Kidney epithelial cell (primary cell): Measurements from ENCODE around the gene APOA4. TPM values are rescaled to one million over a fixed set of nuclear protein-coding genes. Genes with fewer than 3 reads are reported as not detected.

Experiments
- DNase-seq: peaks from one replicate; pipeline ENCODE4 v3.0.0-alpha.2; 2010; ENCODE audit warnings: low read depth
- H3K27me3 ChIP-seq: 2 replicates; pipeline ENCODE4 v1.6.0; 2011; ENCODE audit warnings: low read length; ENCODE audit not compliant: control insufficient read depth, insufficient read depth
- H3K36me3 ChIP-seq: 2 replicates; pipeline ENCODE4 v1.5.1; 2011; ENCODE audit warnings: low read length; ENCODE audit not compliant: control insufficient read depth, insufficient read depth
- H3K4me3 ChIP-seq: 2 replicates; pipeline ENCODE4 v1.5.1; 2011; ENCODE audit warnings: low read depth, mild to moderate bottlenecking, control low read depth, low read length
- total RNA-seq: library from RNA; depleted of rRNA; stranded (reverse); fragments of >200 nt; gene quantifications from 2 replicates; pipeline ENCODE4 v1.2.3, GENCODE V29; 2015
- TF ChIP-seq, protein P1 (sequence below): IDR thresholded peaks from 2 replicates; pipeline ENCODE4 v1.5.1; 2011; ENCODE audit warnings: mild to moderate bottlenecking, moderate library complexity, low read length, control low read depth, inconsistent platforms; ENCODE audit not compliant: insufficient read depth, poor library complexity, severe bottlenecking

The APOA4 gene
- total RNA-seq, 1 donor from 2014 or later = not detected

DNA sequence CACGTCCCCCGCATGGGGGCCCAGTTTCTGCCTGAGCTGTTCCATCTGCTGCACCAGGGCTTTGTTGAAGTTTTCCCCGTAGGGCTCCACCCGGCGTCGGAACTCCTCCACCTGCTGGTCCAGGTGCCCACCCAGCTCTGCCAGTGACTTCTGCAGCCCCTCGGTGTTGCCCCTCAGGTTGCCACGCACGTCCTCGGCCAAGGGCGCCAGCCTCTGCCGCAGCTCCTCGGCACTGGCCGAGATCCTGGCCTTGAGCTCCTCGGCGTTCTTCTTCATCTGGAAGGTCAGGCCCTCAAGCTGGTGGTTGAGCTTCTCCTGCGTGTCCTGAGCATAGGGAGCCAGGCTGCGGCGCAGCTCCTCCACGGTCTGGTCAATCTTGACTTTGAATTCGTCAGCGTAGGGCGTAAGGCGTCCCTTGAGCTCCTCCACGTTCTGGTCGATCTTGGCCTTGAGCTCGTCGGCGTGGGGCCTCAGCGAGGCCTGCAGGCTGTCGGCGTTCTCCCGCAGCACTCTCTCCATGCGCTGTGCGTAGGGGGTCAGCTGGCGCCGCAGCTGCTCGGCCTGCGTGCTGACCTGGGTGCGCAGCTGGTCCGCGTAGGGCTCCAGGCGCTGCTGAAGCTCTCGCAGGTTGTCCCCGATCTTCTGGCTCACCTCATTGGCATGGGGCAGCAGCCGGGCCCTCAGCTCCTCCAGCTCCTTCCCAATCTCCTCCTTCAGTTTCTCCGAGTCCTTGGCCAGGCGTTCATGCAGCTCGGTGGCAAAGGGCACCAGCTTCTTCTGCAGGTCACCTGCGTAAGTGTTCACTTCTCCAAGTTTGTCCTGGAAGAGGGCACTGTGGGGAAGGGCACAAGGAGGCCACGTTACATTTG lies 1.8 kb downstream of the APOA4 start:
- Histone ChIP-seq H3K4me3 (no peak overlapping the region), H3K27me3 (peaks cover 2% of the 10 kb centered on the region), H3K36me3 (no peaks in the 10 kb centered on the region)
- DNase-seq = no peak
- TF ChIP-seq, protein P1, sequence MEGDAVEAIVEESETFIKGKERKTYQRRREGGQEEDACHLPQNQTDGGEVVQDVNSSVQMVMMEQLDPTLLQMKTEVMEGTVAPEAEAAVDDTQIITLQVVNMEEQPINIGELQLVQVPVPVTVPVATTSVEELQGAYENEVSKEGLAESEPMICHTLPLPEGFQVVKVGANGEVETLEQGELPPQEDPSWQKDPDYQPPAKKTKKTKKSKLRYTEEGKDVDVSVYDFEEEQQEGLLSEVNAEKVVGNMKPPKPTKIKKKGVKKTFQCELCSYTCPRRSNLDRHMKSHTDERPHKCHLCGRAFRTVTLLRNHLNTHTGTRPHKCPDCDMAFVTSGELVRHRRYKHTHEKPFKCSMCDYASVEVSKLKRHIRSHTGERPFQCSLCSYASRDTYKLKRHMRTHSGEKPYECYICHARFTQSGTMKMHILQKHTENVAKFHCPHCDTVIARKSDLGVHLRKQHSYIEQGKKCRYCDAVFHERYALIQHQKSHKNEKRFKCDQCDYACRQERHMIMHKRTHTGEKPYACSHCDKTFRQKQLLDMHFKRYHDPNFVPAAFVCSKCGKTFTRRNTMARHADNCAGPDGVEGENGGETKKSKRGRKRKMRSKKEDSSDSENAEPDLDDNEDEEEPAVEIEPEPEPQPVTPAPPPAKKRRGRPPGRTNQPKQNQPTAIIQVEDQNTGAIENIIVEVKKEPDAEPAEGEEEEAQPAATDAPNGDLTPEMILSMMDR = no peak

DNA sequence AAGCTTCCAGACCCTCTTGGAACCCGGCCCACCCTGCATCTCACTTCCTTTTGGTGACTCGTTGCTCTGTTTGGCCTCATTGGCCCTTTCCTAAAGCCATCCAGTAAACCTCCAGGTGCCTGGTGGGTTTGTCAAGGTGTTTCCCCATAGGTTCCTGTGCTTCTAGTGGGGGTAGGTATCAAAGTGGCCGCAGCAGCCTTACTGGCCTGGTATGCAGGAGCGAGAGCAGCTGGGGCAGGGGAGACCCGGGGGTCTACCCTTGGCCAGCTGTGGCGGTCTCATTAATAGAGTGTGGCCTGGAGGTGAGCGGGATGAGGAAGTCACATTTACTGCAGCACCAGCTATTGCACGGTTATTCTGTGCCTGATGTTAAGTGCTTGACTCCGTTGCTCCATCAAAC lies 4.1 kb downstream of the APOA4 start:
- Histone ChIP-seq H3K36me3 (no peaks in the 10 kb centered on the region), H3K4me3 (no peak overlapping the region), H3K27me3 (no peaks in the 10 kb centered on the region)
- no peak for DNase-seq
- TF ChIP-seq, protein P1 = no peak

DNA sequence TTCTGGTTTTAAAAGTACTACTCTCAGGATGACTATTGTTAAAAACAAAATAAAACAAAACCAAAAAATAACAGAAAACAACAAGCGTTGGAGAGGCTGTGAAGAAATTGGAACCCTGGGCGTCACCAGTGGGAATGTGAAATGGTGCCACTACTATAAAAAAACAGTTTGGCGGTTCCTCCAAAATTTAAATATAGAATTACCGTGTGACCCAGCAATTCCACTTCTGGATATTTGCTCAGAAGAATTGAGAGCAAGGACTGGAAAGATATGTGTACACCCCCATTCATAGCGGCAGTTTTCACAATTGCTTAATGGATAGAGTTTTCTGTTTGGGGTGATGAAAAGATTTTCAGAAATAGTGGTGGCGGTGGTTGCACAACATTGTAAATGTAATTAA lies 8.6 kb downstream of the APOA4 start:
- TF ChIP-seq, protein P1 = no peak
- DNase-seq = no peak
- no peaks in the 10 kb centered on the region for H3K27me3 ChIP-seq
- no peak overlapping the region for H3K4me3 ChIP-seq
- no peaks in the 10 kb centered on the region for H3K36me3 ChIP-seq

DNA sequence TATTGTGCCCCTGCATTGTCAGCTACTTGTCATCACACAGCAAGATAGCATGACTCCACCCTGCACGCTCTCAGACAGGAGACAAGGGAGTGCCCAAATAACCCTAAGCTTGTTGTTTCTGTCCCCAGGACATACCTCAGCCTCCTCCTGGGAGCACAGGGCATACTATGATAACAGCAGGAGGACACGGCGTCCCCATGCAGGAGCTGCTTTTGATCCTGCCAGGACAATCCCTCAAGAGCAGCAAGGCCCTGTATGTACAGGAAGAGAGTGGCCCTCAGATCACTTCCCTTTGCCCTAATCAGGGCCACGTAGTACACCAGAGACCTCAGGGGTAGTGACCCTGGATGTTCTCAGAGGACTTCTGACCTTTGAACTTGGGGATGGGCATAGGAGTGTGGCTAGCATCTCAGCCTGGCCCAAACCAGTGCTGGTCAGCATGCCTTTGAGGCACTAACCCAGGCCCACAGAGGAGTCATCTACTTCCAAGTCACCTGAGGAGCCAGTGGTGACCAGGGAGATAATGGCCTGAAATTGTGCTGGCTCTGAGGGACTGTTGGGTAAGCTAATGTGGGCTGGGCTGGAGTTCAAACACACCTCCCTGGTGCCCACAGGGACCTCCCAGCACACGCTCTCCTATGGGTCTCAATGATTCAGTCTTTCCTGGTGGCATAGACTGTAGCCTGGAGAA lies 9.2 kb downstream of the APOA4 start:
- no peak overlapping the region for H3K4me3 ChIP-seq
- H3K36me3 ChIP-seq = no peaks in the 10 kb centered on the region
- no peaks in the 10 kb centered on the region for H3K27me3 ChIP-seq
- DNase-seq = no peak
- TF ChIP-seq, protein P1 = no peak

DNA sequence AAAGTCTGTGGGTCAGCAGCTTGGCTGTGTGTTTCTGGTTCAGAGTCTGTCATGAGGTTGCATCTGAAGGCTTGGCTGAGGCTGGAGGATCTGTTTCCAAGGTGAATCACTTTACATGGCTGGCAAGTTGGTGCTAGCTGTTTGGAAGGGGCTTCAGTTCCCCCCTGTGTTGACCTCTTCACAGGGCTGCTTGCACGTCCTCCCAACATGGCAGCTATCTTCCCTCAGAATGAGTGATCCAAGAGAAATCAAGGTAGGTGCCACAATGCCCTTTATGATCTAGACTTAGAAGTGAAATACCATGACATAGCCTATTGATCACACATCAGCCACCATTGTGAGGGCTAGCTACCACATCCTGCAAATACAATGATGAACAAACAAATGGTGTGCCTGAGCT lies 9.9 kb downstream of the APOA4 start:
- TF ChIP-seq, protein P1 = no peak
- H3K27me3 ChIP-seq = no peaks in the 10 kb centered on the region
- H3K4me3 ChIP-seq = no peak overlapping the region
- no peak for DNase-seq
- H3K36me3 ChIP-seq = no peaks in the 10 kb centered on the region

DNA sequence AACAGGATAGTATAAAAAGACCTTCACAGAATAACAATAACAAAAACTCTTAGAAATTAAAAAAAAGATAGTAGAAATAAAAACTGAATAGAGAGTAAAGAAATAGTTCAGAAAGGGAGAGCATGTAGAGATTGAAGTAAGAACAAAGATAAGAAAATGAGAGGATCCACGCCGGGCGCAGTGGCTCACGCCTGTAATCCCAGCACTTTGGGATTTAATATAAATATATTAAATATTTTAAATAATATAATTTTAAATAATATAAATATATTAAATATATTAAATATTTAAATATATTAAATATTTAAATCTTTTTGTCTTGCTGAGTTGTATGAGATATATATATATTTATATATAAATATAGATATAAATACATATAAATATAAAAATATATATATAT lies 11.0 kb downstream of the APOA4 start:
- H3K4me3 ChIP-seq = no peak overlapping the region
- no peaks in the 10 kb centered on the region for H3K27me3 ChIP-seq
- DNase-seq = no peak
- no peaks in the 10 kb centered on the region for H3K36me3 ChIP-seq
- TF ChIP-seq, protein P1 = no peak
